Thoracic aorta (tissue), 2 donors: ENCODE results near the gene LMBR1L. TPM values are rescaled to one million over a fixed set of nuclear protein-coding genes. Genes with fewer than 3 reads are reported as not detected.

Source experiments
- ATAC-seq: fragments of 150-250 bp; one replicate; pipeline ENCODE4 v1.8.0; 2017; ENCODE audit warnings: low read depth; ENCODE audit not compliant: insufficient number of reproducible peaks, low FRiP score
- DNase-seq: peaks from one replicate; pipeline ENCODE4 v3.0.0-alpha.2; 2020; ENCODE audit warnings: low spot score
- H3K27ac ChIP-seq, 2 donors: fragments of 200-600 bp; sonication (generic); 1 replicate in 1 of 2; 2 replicates in 1 of 2; pipeline ENCODE4 v1.5.1; 2016; ENCODE audit warnings: mild to moderate bottlenecking in 2 of 2, moderate library complexity in 2 of 2
- H3K27me3 ChIP-seq: fragments of 200-600 bp; sonication (generic); replicated peaks from 2 replicates; pipeline ENCODE4 v1.6.0; 2016; ENCODE audit warnings: mild to moderate bottlenecking; ENCODE audit not compliant: insufficient read depth
- H3K36me3 ChIP-seq: fragments of 200-600 bp; sonication (generic); one replicate; pipeline ENCODE4 v1.5.1; 2016
- H3K4me1 ChIP-seq, 2 donors: fragments of 200-600 bp; sonication (generic); 1 replicate in 1 of 2; 2 replicates in 1 of 2; pipeline versions ENCODE4 v1.5.1 to v1.6.0; 2016; ENCODE audit warnings: low read depth in 2 of 2, mild to moderate bottlenecking in 1 of 2; ENCODE audit not compliant: control insufficient read depth in 1 of 2
- H3K4me3 ChIP-seq: fragments of 200-600 bp; sonication (generic); 2 replicates; pipeline ENCODE4 v1.5.1; 2016; ENCODE audit warnings: mild to moderate bottlenecking
- H3K9me3 ChIP-seq: fragments of 200-600 bp; sonication (generic); 2 replicates; pipeline ENCODE4 v1.5.1; 2016
- CTCF ChIP-seq: fragments of 200-600 bp; sonication (generic); IDR thresholded peaks from one replicate; pipeline ENCODE4 v1.5.1; 2019; ENCODE audit warnings: antibody characterized with exemption
- total RNA-seq, 2 donors: library from RNA; depleted of rRNA; stranded (reverse); fragments of >200 nt; gene quantifications; one replicate each; pipeline versions ENCODE4 v1.1.0 to v1.2.3, GENCODE V29; 2016

The LMBR1L gene
- total RNA-seq, 2 donors from 2014 or later = 77.7 to 93.4 TPM

GRCh38 chr12:49098703-49099102 is 11.9 kb downstream of the LMBR1L start:
- Histone ChIP-seq H3K36me3 (peaks cover 63% of the 10 kb centered on the region), H3K9me3 (no peaks in the 10 kb centered on the region), H3K4me3 (no peak overlapping the region), H3K4me1 (peaks cover 13 to 16% of the 10 kb centered on the region in 2 donors), H3K27me3 (no peaks in the 10 kb centered on the region), H3K27ac (no peak overlapping the region)
- no peak for ATAC-seq
- no peak for TF ChIP-seq CTCF
- no peak for DNase-seq

GRCh38 chr12:49098035-49098451 is 12.6 kb downstream of the LMBR1L start:
- no peak overlapping the region for H3K27ac ChIP-seq

DNA sequence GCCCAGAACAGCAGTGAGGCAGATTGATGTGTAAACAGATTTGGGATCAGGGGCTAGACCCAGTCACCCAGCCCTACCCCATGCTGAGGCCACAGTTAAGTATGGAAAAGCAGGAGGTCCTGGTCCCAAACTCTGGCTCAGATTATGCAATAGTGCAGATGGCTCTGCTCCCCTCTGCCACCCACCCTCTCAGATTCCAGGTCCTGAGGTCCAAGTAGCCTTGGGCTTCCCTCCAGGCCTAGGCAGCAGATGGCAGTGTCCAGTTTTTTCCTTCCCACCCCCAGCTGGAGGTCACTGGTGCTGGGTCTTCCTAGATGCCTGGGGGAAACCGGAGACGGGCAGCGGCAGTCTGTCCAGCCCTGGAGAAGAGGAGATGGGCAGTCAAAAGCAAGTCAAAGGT is 13.3 kb downstream of the LMBR1L start:
- Histone ChIP-seq H3K4me1 (peaks cover 14 to 24% of the 10 kb centered on the region in 2 donors), H3K27ac (no peak overlapping the region), H3K36me3 (peaks cover 51% of the 10 kb centered on the region), H3K4me3 (no peak overlapping the region), H3K27me3 (peaks cover 4% of the 10 kb centered on the region), H3K9me3 (no peaks in the 10 kb centered on the region)
- ATAC-seq (no peak), DNase-seq (no peak)
- TF ChIP-seq CTCF = no peak

More at GRCh38 chr12:49098035-49098451, 12.6 kb downstream of the LMBR1L start:
- Histone ChIP-seq H3K4me1 (peaks cover 13 to 17% of the 10 kb centered on the region in 2 donors), H3K36me3 (peaks cover 58% of the 10 kb centered on the region), H3K4me3 (no peak overlapping the region), H3K9me3 (no peaks in the 10 kb centered on the region), H3K27me3 (peaks cover 3% of the 10 kb centered on the region)
- ATAC-seq (no peak), DNase-seq (no peak)
- TF ChIP-seq CTCF = peak; percentile 76

DNA sequence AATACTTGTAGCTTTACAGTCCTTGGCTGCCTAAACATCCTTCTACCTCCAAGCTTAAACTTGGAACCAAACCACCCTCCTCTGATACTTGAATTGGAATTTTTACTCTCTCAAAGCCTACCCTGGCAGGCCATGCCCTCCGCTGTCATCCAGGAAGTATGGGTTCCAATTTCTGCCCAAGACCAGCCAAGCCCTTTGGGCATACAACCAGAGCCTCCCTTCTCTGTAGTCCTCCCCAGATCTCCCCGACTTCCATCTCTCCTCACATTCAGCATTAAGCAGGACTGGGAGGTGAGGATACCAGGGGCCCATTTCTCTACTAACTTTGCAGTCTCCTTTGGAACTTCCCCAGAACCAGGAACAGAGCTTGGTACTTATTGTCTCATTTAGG is 15.7 kb downstream of the LMBR1L start:
- ATAC-seq (no peak), DNase-seq (no peak)
- H3K27ac ChIP-seq = no peak overlapping the region
- H3K9me3 ChIP-seq = no peaks in the 10 kb centered on the region
- no peak overlapping the region for H3K4me3 ChIP-seq
- peaks cover 27% of the 10 kb centered on the region for H3K36me3 ChIP-seq
- peaks cover 8% of the 10 kb centered on the region for H3K27me3 ChIP-seq
- no peak for TF ChIP-seq CTCF
- peaks cover 28 to 46% of the 10 kb centered on the region in 2 donors for H3K4me1 ChIP-seq

- Histone ChIP-seq H3K36me3 (peaks cover 21% of the 10 kb centered on the region), H3K4me1 (peaks cover 32 to 50% of the 10 kb centered on the region in 2 donors), H3K27me3 (peaks cover 8% of the 10 kb centered on the region), H3K27ac (no peak within 1 kb of the TSS), H3K4me3 (peak within 1 kb of the TSS; percentile 53), H3K9me3 (no peaks in the 10 kb centered on the region)
- TF ChIP-seq CTCF = no peak
- ATAC-seq (no peak), DNase-seq (no peak)
Measured at GRCh38 chr12:49094160-49094974, 16.3 kb downstream of the LMBR1L start, which contains the start of gene DHH. DHH (minus strand) TSS chr12:49094801; CDS start chr12:49094512, 289 bp downstream.
